MV-4-11 (cell line): ENCODE measurements around the gene AGA.
A peak's percentile ranks its signal among the peaks of the same experiment; 100 is the strongest.

Source experiments
- DNase-seq: peaks from one replicate; lab custom pipeline; 2025; lab: John Stamatoyannopoulos, UW

The AGA gene

GRCh38 chr4:177386278-177386815 lies 55.9 kb downstream of the AGA start:
- DNase-seq: no peak

DNA sequence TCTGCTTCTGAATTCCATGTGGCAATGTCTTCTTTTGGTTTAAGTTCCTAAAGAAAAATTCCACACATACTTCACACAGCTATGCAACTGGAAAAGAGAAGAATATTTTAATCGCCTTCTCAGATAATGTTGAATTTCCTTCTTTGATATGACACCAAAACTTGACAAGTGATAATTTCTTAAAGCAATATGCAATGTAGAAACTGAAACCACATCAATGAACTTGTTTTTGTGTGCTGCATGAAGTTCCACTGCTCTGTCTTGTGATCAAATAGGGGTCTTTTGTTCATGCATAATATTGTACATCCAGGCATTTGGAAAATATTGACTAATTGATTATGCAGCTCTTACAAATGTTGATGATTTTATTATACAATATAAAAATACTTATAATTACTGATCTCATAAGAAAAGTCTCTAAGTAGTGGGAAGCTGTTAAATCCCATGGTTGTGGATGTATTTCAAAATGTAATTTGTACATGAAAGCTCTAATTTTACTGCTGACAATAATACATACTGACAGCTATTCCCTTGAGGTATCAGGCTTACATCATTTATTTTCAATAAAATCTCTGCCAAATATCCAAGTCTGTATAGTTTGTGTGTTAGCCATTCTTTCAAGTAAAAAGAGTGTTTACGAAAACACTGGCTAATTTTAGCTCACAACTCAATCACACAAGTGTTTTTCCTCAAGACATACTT lies 56.5 kb downstream of the AGA start:
- DNase-seq: no peak

- DNase-seq: peak; percentile 83
Measured at GRCh38 chr4:177384856-177385397, 57.3 kb downstream of the AGA start.

GRCh38 chr4:177381762-177382310 lies 60.4 kb downstream of the AGA start:
- no peak for DNase-seq
